B cell (primary cell): ENCODE data around the gene NUP214. TPM values are rescaled to one million over a fixed set of nuclear protein-coding genes. Genes with fewer than 3 reads are reported as not detected.
"Not testable (repeated sequence)": the region's sequence is repeated elsewhere in the genome, so short reads cannot be mapped to it uniquely, and the experiment has no call there.

ENCODE experiments used
- ATAC-seq: fragments of 200-7000 bp; cut with Tn5 transposase; one replicate; pipeline ENCODE4 v1.10.0; 2021; ENCODE audit warnings: low read depth, mild to moderate bottlenecking, moderate number of reproducible peaks, moderate library complexity
- CTCF ChIA-PET: fragments of 350-600 bp; sonication (Branson Sonifier 250); formaldehyde crosslinking; loops from one replicate; lab custom pipeline; 2021; ENCODE audit warnings: antibody characterized with exemption, inconsistent platforms; lab: Charles Lee
- POLR2A ChIA-PET: fragments of 350-600 bp; sonication (Branson Sonifier 250); formaldehyde crosslinking; loops from one replicate; lab custom pipeline; 2021; ENCODE audit warnings: antibody characterized with exemption; lab: Charles Lee
- DNase-seq: peaks from one replicate; pipeline ENCODE4 v3.0.0; 2013
- H2AFZ ChIP-seq: 2 replicates; pipeline ENCODE4 v1.6.1; 2012; ENCODE audit warnings: mild to moderate bottlenecking, low read depth, low read length; ENCODE audit not compliant: insufficient read depth, poor library complexity, severe bottlenecking
- H3K27ac ChIP-seq, 2 donors: 1 replicate in 1 of 2; 2 replicates in 1 of 2; pipeline ENCODE4 v1.5.1; 2012 to 2013; ENCODE audit warnings: low read length in 2 of 2, mild to moderate bottlenecking in 2 of 2, moderate library complexity in 1 of 2
- H3K27me3 ChIP-seq, 4 experiments: fragments of 200-600 bp in 1 of 4; sonication (generic) in 1 of 4; replicated peaks in 1 of 4; 1 replicate in 2 of 4; 2 replicates in 2 of 4; pipeline versions ENCODE4 v1.6.1 to v1.7.0; 2013 to 2016; ENCODE audit warnings: low read length in 3 of 4, mild to moderate bottlenecking in 2 of 4, mixed read lengths in 1 of 4, moderate library complexity in 1 of 4; ENCODE audit not compliant: insufficient read depth in 4 of 4, control insufficient read depth in 3 of 4; ENCODE audit errors: control extremely low read depth in 1 of 4
- H3K36me3 ChIP-seq, 2 experiments: replicated peaks in 1 of 2; 1 replicate in 1 of 2; 2 replicates in 1 of 2; pipeline versions ENCODE4 v1.6.1 to v1.7.1; 2013; ENCODE audit warnings: low read length in 1 of 2; ENCODE audit not compliant: insufficient read depth in 2 of 2, control insufficient read depth in 1 of 2; ENCODE audit errors: control extremely low read depth in 1 of 2, extremely low read depth in 1 of 2
- H3K4me1 ChIP-seq, 2 donors: fragments of 200-600 bp in 1 of 2; sonication (generic) in 1 of 2; 1 replicate in 1 of 2; 2 replicates in 1 of 2; pipeline versions ENCODE4 v1.5.1 to v1.6.1; 2013 to 2017; ENCODE audit warnings: low read length in 2 of 2; ENCODE audit not compliant: control insufficient read depth in 2 of 2, insufficient read depth in 2 of 2
- H3K4me2 ChIP-seq: replicated peaks from 2 replicates; pipeline ENCODE3; 2012; ENCODE audit warnings: mild to moderate bottlenecking, low read depth, low read length; ENCODE audit not compliant: poor library complexity, severe bottlenecking
- H3K4me3 ChIP-seq, 5 experiments: fragments of 200-600 bp in 1 of 5; sonication (generic) in 1 of 5; 1 replicate in 3 of 5; 2 replicates in 2 of 5; pipeline versions ENCODE4 v1.5.1 to v1.7.0; 2011 to 2016; ENCODE audit warnings: low read length in 4 of 5, mild to moderate bottlenecking in 4 of 5, low read depth in 2 of 5, control low read depth in 1 of 5, moderate library complexity in 1 of 5; ENCODE audit not compliant: insufficient read depth in 1 of 5; ENCODE audit errors: control extremely low read depth in 1 of 5, extremely low read depth in 1 of 5
- H3K79me2 ChIP-seq: fragments of 200-600 bp; sonication (generic); one replicate; pipeline ENCODE4 v1.6.0; 2016; ENCODE audit warnings: low read length; ENCODE audit not compliant: control insufficient read depth, insufficient read depth
- H3K9ac ChIP-seq: fragments of 200-600 bp; sonication (generic); 2 replicates; pipeline ENCODE4 v1.6.1; 2017; ENCODE audit warnings: mild to moderate bottlenecking, low read length, moderate library complexity
- H3K9me3 ChIP-seq, 3 donors: one replicate each; pipeline versions ENCODE4 v1.6.1 to v1.7.1; 2013; ENCODE audit warnings: low read length in 2 of 3; ENCODE audit not compliant: control insufficient read depth in 2 of 3, insufficient read depth in 1 of 3; ENCODE audit errors: control extremely low read depth in 1 of 3
- H4K20me1 ChIP-seq: 2 replicates; pipeline ENCODE4 v1.6.0; 2012; ENCODE audit warnings: mild to moderate bottlenecking, low read length; ENCODE audit not compliant: insufficient read depth, control insufficient read depth, poor library complexity, severe bottlenecking
- H3K27ac Mint-ChIP-seq: one replicate; pipeline ENCODE4 v1.8.0; 2021; ENCODE audit warnings: mixed read lengths
- H3K27me3 Mint-ChIP-seq: one replicate; pipeline ENCODE4 v1.8.0; 2021; ENCODE audit warnings: mixed read lengths
- H3K4me1 Mint-ChIP-seq: one replicate; pipeline ENCODE4 v1.8.0; 2021; ENCODE audit warnings: mixed read lengths
- H3K4me3 Mint-ChIP-seq: one replicate; pipeline ENCODE4 v1.8.0; 2021; ENCODE audit warnings: mixed read lengths
- H3K9me3 Mint-ChIP-seq: one replicate; pipeline ENCODE4 v1.8.0; 2022; ENCODE audit warnings: mixed read lengths; ENCODE audit not compliant: insufficient read depth
- EZH2 ChIP-seq: IDR thresholded peaks from 2 replicates; pipeline ENCODE4 v1.6.1; 2012; ENCODE audit warnings: borderline replicate concordance, low read depth, mild to moderate bottlenecking, moderate library complexity, low read length; ENCODE audit not compliant: insufficient read depth, poor library complexity, severe bottlenecking
- WGBS: methylation state at CpG from one replicate; pipeline ENCODE4 v1.1.5; 2013; ENCODE audit warnings: missing lambda C conversion rate; ENCODE audit not compliant: insufficient coverage; 5-methylcytosine and 5-hydroxymethylcytosine counted together
- intact Hi-C: fragments of 100-400 bp; cut with micrococcal nuclease; formaldehyde crosslinking; loops from one replicate; pipeline ENCODE4 v1.10.0; 2022
- polyA plus RNA-seq: library from polyadenylated mRNA; depleted of rRNA; stranded (reverse); fragments of >200 nt; gene quantifications from 2 replicates; pipeline ENCODE4 v1.2.3, GENCODE V29; 2012
- total RNA-seq, 2 donors: library from RNA; stranded (reverse); fragments of 120-200 nt in 1 of 2; gene quantifications; 1 replicate in 1 of 2; 2 replicates in 1 of 2; pipeline versions ENCODE4 v1.2.3 to v1.2.4, GENCODE V29; 2013 to 2022
- TF ChIP-seq, protein P1 (sequence below): fragments of 200-600 bp; IDR thresholded peaks from one replicate; pipeline ENCODE4 v1.8.0; 2022; ENCODE audit warnings: antibody characterized with exemption, mild to moderate bottlenecking

NUP214 gene
- total and polyA plus RNA-seq, 2 donors (not counting 1 experiment from before 2014, with no cell fraction given), result 19.0 to 94.6 TPM

DNA sequence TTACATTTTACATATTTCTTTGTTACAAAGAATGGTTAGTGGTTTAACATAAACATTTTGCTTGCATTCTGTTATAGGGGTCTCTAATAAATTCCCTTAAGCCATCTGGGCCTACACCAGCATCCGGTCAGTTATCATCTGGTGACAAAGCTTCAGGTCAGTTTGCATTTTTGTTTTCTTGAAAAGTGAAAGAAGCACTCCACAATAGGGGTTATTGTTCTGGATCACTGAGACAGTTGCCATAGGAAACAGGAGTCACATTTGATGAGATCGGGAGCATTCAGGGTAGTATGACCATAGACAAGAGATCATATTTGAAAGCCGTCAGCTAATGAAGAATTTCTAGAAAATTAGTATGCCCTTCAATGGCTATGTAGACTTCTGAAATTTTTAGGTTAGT lies 63.6 kb downstream of the NUP214 start:
- H3K27ac Mint-ChIP-seq, result no peak overlapping the region
- TF ChIP-seq, protein P1, sequence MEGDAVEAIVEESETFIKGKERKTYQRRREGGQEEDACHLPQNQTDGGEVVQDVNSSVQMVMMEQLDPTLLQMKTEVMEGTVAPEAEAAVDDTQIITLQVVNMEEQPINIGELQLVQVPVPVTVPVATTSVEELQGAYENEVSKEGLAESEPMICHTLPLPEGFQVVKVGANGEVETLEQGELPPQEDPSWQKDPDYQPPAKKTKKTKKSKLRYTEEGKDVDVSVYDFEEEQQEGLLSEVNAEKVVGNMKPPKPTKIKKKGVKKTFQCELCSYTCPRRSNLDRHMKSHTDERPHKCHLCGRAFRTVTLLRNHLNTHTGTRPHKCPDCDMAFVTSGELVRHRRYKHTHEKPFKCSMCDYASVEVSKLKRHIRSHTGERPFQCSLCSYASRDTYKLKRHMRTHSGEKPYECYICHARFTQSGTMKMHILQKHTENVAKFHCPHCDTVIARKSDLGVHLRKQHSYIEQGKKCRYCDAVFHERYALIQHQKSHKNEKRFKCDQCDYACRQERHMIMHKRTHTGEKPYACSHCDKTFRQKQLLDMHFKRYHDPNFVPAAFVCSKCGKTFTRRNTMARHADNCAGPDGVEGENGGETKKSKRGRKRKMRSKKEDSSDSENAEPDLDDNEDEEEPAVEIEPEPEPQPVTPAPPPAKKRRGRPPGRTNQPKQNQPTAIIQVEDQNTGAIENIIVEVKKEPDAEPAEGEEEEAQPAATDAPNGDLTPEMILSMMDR, result no peak
- no peak for TF ChIP-seq EZH2
- Histone ChIP-seq H3K9ac (no peak overlapping the region), H3K79me2 (peaks cover 6% of the 10 kb centered on the region), H3K4me3 (no peak overlapping the region), H3K9me3 (no peaks in the 10 kb centered on the region), H2AFZ (no peak overlapping the region), H4K20me1 (no peaks in the 10 kb centered on the region), H3K4me2 (no peak overlapping the region), H3K27ac (no peak overlapping the region), H3K36me3 (peaks cover 7 to 76% of the 10 kb centered on the region in 2 experiments), H3K27me3 (no peaks in the 10 kb centered on the region), H3K4me1 (no peaks in the 10 kb centered on the region)
- H3K9me3 Mint-ChIP-seq, result no peaks in the 10 kb centered on the region
- POLR2A ChIA-PET, result interaction anchor here (0.6 kb wide), 1 partner anchor 522 kb away, joined by 6 read pairs; no protein-coding TSS in a partner anchor
- DNase-seq (no peak), ATAC-seq (no peak)
- no peaks in the 10 kb centered on the region for H3K4me1 Mint-ChIP-seq
- CTCF ChIA-PET, result no interaction called here
- no peaks in the 10 kb centered on the region for H3K27me3 Mint-ChIP-seq
- WGBS, result 80% methylated on average over 1 of the region's 3 CpGs
- intact Hi-C loops, result no loop called here
- H3K4me3 Mint-ChIP-seq, result no peak overlapping the region

DNA sequence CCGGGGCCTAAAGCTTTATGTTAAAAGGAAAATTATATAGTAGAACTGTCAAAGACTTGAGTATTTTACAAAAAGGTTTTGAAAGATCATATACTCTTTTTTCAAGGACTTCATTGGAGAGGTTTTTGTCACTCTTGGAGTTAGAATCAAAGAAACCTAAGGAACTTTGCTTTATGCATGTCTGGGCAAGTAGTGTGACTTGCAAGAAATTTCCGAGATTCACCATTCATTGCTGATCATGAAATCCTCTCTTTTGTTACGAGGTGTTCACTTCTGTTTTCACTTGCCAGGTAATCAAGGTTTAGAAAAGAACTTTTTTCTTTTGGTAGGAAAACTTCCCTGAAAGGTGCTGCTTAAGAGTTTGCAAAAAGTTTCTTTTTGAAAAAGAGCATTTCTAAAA lies 64.8 kb downstream of the NUP214 start:
- Histone ChIP-seq H3K4me3 (no peak overlapping the region), H3K27ac (no peak overlapping the region), H3K9me3 (no peaks in the 10 kb centered on the region), H4K20me1 (no peaks in the 10 kb centered on the region), H3K79me2 (peaks cover 7% of the 10 kb centered on the region), H3K4me2 (no peak overlapping the region), H3K36me3 (peaks cover 7 to 80% of the 10 kb centered on the region in 2 experiments), H3K9ac (no peak overlapping the region), H3K4me1 (no peaks in the 10 kb centered on the region), H2AFZ (no peak overlapping the region), H3K27me3 (no peaks in the 10 kb centered on the region)
- H3K4me3 Mint-ChIP-seq, result no peak overlapping the region
- no peaks in the 10 kb centered on the region for H3K4me1 Mint-ChIP-seq
- no peaks in the 10 kb centered on the region for H3K9me3 Mint-ChIP-seq
- no peak for DNase-seq
- H3K27ac Mint-ChIP-seq, result no peak overlapping the region
- POLR2A ChIA-PET, result no interaction called here
- CTCF ChIA-PET, result interaction anchor here (1.1 to 3.0 kb wide), 2 partner anchors 10 to 145 kb away, joined by 5 to 14 read pairs; no protein-coding TSS in a partner anchor
- no peaks in the 10 kb centered on the region for H3K27me3 Mint-ChIP-seq
- intact Hi-C loops, result no loop called here
- TF ChIP-seq EZH2, result no peak
- TF ChIP-seq, protein P1, result no peak
- ATAC-seq, result no peak
- WGBS, result 100% methylated on average over 2 of the region's 3 CpGs

DNA sequence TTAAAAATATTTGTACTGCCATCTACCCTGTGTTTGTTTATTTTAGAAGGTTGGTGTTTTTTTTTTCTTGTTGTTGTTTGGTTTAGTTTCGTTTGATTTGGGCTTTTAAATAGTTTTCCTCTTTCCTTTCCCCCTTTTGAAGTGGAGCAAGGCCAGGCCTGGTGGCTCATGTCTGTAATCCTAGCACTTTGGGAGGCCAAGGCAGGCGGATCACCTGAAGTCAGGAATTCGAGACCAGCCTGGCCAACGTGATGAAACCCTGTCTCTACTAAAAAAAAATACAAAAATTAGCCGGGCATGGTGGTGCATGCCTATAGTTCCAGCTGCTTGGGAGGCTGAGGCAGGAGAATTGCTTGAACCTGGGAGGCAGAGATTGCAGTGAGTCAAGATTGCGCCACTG lies 65.6 kb downstream of the NUP214 start:
- POLR2A ChIA-PET, intact Hi-C loops, H3K4me2 ChIP-seq, H3K9ac ChIP-seq, H3K9me3 Mint-ChIP-seq, DNase-seq, H3K4me1 ChIP-seq, ATAC-seq, H3K27ac ChIP-seq, H3K27me3 ChIP-seq, H3K79me2 ChIP-seq, H3K27ac Mint-ChIP-seq, H3K27me3 Mint-ChIP-seq, H3K9me3 ChIP-seq, H3K4me3 Mint-ChIP-seq, H3K4me3 ChIP-seq, H3K4me1 Mint-ChIP-seq, H4K20me1 ChIP-seq, H2AFZ ChIP-seq: not testable (repeated sequence)
- 100% methylated on average over 1 of the region's 6 CpGs for WGBS
- CTCF ChIA-PET, result interaction anchor here (1.1 to 3.0 kb wide), 3 partner anchors 10 to 146 kb away, joined by 5 to 14 read pairs (median 6); no protein-coding TSS in a partner anchor
- peaks cover 7 to 75% of the 10 kb centered on the region in 2 experiments for H3K36me3 ChIP-seq
